ENCODE results near the gene H6PD.

The H6PD gene

GRCh38 chr1:9204156-9204720 is 30.3 kb upstream of the H6PD start:
- DNase-seq (ENCODE audit: low spot score), result no peak

- no peak for DNase-seq (ENCODE audit: low spot score)
Measured at GRCh38 chr1:9207086-9207485, 27.5 kb upstream of the H6PD start.

- DNase-seq (ENCODE audit: low spot score), result no peak
Measured at GRCh38 chr1:9207715-9208114, 26.9 kb upstream of the H6PD start.

- no peak for DNase-seq (ENCODE audit: low spot score)
Measured at GRCh38 chr1:9211291-9211811, 23.2 kb upstream of the H6PD start.

- DNase-seq (ENCODE audit: low spot score), result no peak
Measured at GRCh38 chr1:9212735-9213134, 21.8 kb upstream of the H6PD start.

GRCh38 chr1:9213956-9214355 is 20.6 kb upstream of the H6PD start:
- DNase-seq (ENCODE audit: low spot score), result no peak

- no peak for DNase-seq (ENCODE audit: low spot score)
Measured at GRCh38 chr1:9218917-9219316, 15.7 kb upstream of the H6PD start.

GRCh38 chr1:9222846-9223625 is 11.5 kb upstream of the H6PD start:
- DNase-seq (ENCODE audit: low spot score), result no peak

GRCh38 chr1:9224664-9225410 is 9.7 kb upstream of the H6PD start:
- no peak for DNase-seq (ENCODE audit: low spot score)

- no peak for DNase-seq (ENCODE audit: low spot score)
Measured at GRCh38 chr1:9225411-9225785, 9.2 kb upstream of the H6PD start.

- no peak for DNase-seq (ENCODE audit: low spot score)
Measured at GRCh38 chr1:9228609-9229008, 6.0 kb upstream of the H6PD start.

- DNase-seq (ENCODE audit: low spot score), result no peak
Measured at GRCh38 chr1:9229549-9229948, 5.0 kb upstream of the H6PD start.

GRCh38 chr1:9230869-9231533 is 3.6 kb upstream of the H6PD start:
- no peak for DNase-seq (ENCODE audit: low spot score)

GRCh38 chr1:9231648-9232332 is 2.8 kb upstream of the H6PD start:
- no peak for DNase-seq (ENCODE audit: low spot score)

- no peak for DNase-seq (ENCODE audit: low spot score)
Measured at GRCh38 chr1:9233241-9233941, 1.2 kb upstream of the H6PD start.

GRCh38 chr1:9233942-9234222 is 692 bp upstream of the H6PD start:
- no peak for DNase-seq (ENCODE audit: low spot score)

GRCh38 chr1:9235096-9235459 is 504 bp downstream of the H6PD start:
- no peak for DNase-seq (ENCODE audit: low spot score)

GRCh38 chr1:9235560-9235959 is 986 bp downstream of the H6PD start:
- no peak for DNase-seq (ENCODE audit: low spot score)

GRCh38 chr1:9238134-9238533 is 3.6 kb downstream of the H6PD start:
- DNase-seq (ENCODE audit: low spot score), result no peak

- no peak for DNase-seq (ENCODE audit: low spot score)
Measured at GRCh38 chr1:9238550-9238949, 4.0 kb downstream of the H6PD start.

GRCh38 chr1:9239622-9240401 is 5.2 kb downstream of the H6PD start:
- no peak for DNase-seq (ENCODE audit: low spot score)
